B cell (primary cell): ENCODE results near the gene PTCD2. TPM values are rescaled to one million over a fixed set of nuclear protein-coding genes. Genes with fewer than 3 reads are reported as not detected.

Experiments
- ATAC-seq: fragments of 200-7000 bp; cut with Tn5 transposase; one replicate; pipeline ENCODE4 v1.10.0; 2021; ENCODE audit warnings: low read depth, mild to moderate bottlenecking, moderate number of reproducible peaks, moderate library complexity
- CTCF ChIA-PET: fragments of 350-600 bp; sonication (Branson Sonifier 250); formaldehyde crosslinking; loops from one replicate; lab custom pipeline; 2021; ENCODE audit warnings: antibody characterized with exemption, inconsistent platforms; lab: Charles Lee
- POLR2A ChIA-PET: fragments of 350-600 bp; sonication (Branson Sonifier 250); formaldehyde crosslinking; loops from one replicate; lab custom pipeline; 2021; ENCODE audit warnings: antibody characterized with exemption; lab: Charles Lee
- DNase-seq: peaks from one replicate; pipeline ENCODE4 v3.0.0; 2013
- H2AFZ ChIP-seq: 2 replicates; pipeline ENCODE4 v1.6.1; 2012; ENCODE audit warnings: mild to moderate bottlenecking, low read depth, low read length; ENCODE audit not compliant: insufficient read depth, poor library complexity, severe bottlenecking
- H3K27ac ChIP-seq, 2 donors: 1 replicate in 1 of 2; 2 replicates in 1 of 2; pipeline ENCODE4 v1.5.1; 2012 to 2013; ENCODE audit warnings: low read length in 2 of 2, mild to moderate bottlenecking in 2 of 2, moderate library complexity in 1 of 2
- H3K27me3 ChIP-seq, 4 experiments: fragments of 200-600 bp in 1 of 4; sonication (generic) in 1 of 4; replicated peaks in 1 of 4; 1 replicate in 2 of 4; 2 replicates in 2 of 4; pipeline versions ENCODE4 v1.6.1 to v1.7.0; 2013 to 2016; ENCODE audit warnings: low read length in 3 of 4, mild to moderate bottlenecking in 2 of 4, mixed read lengths in 1 of 4, moderate library complexity in 1 of 4; ENCODE audit not compliant: insufficient read depth in 4 of 4, control insufficient read depth in 3 of 4; ENCODE audit errors: control extremely low read depth in 1 of 4
- H3K36me3 ChIP-seq, 2 experiments: replicated peaks in 1 of 2; 1 replicate in 1 of 2; 2 replicates in 1 of 2; pipeline versions ENCODE4 v1.6.1 to v1.7.1; 2013; ENCODE audit warnings: low read length in 1 of 2; ENCODE audit not compliant: insufficient read depth in 2 of 2, control insufficient read depth in 1 of 2; ENCODE audit errors: control extremely low read depth in 1 of 2, extremely low read depth in 1 of 2
- H3K4me1 ChIP-seq, 2 donors: fragments of 200-600 bp in 1 of 2; sonication (generic) in 1 of 2; 1 replicate in 1 of 2; 2 replicates in 1 of 2; pipeline versions ENCODE4 v1.5.1 to v1.6.1; 2013 to 2017; ENCODE audit warnings: low read length in 2 of 2; ENCODE audit not compliant: control insufficient read depth in 2 of 2, insufficient read depth in 2 of 2
- H3K4me2 ChIP-seq: replicated peaks from 2 replicates; pipeline ENCODE3; 2012; ENCODE audit warnings: mild to moderate bottlenecking, low read depth, low read length; ENCODE audit not compliant: poor library complexity, severe bottlenecking
- H3K4me3 ChIP-seq, 5 experiments: fragments of 200-600 bp in 1 of 5; sonication (generic) in 1 of 5; 1 replicate in 3 of 5; 2 replicates in 2 of 5; pipeline versions ENCODE4 v1.5.1 to v1.7.0; 2011 to 2016; ENCODE audit warnings: low read length in 4 of 5, mild to moderate bottlenecking in 4 of 5, low read depth in 2 of 5, control low read depth in 1 of 5, moderate library complexity in 1 of 5; ENCODE audit not compliant: insufficient read depth in 1 of 5; ENCODE audit errors: control extremely low read depth in 1 of 5, extremely low read depth in 1 of 5
- H3K79me2 ChIP-seq: fragments of 200-600 bp; sonication (generic); one replicate; pipeline ENCODE4 v1.6.0; 2016; ENCODE audit warnings: low read length; ENCODE audit not compliant: control insufficient read depth, insufficient read depth
- H3K9ac ChIP-seq: fragments of 200-600 bp; sonication (generic); 2 replicates; pipeline ENCODE4 v1.6.1; 2017; ENCODE audit warnings: mild to moderate bottlenecking, low read length, moderate library complexity
- H3K9me3 ChIP-seq, 3 donors: one replicate each; pipeline versions ENCODE4 v1.6.1 to v1.7.1; 2013; ENCODE audit warnings: low read length in 2 of 3; ENCODE audit not compliant: control insufficient read depth in 2 of 3, insufficient read depth in 1 of 3; ENCODE audit errors: control extremely low read depth in 1 of 3
- H4K20me1 ChIP-seq: 2 replicates; pipeline ENCODE4 v1.6.0; 2012; ENCODE audit warnings: mild to moderate bottlenecking, low read length; ENCODE audit not compliant: insufficient read depth, control insufficient read depth, poor library complexity, severe bottlenecking
- H3K27ac Mint-ChIP-seq: one replicate; pipeline ENCODE4 v1.8.0; 2021; ENCODE audit warnings: mixed read lengths
- H3K27me3 Mint-ChIP-seq: one replicate; pipeline ENCODE4 v1.8.0; 2021; ENCODE audit warnings: mixed read lengths
- H3K4me1 Mint-ChIP-seq: one replicate; pipeline ENCODE4 v1.8.0; 2021; ENCODE audit warnings: mixed read lengths
- H3K4me3 Mint-ChIP-seq: one replicate; pipeline ENCODE4 v1.8.0; 2021; ENCODE audit warnings: mixed read lengths
- H3K9me3 Mint-ChIP-seq: one replicate; pipeline ENCODE4 v1.8.0; 2022; ENCODE audit warnings: mixed read lengths; ENCODE audit not compliant: insufficient read depth
- EZH2 ChIP-seq: IDR thresholded peaks from 2 replicates; pipeline ENCODE4 v1.6.1; 2012; ENCODE audit warnings: borderline replicate concordance, low read depth, mild to moderate bottlenecking, moderate library complexity, low read length; ENCODE audit not compliant: insufficient read depth, poor library complexity, severe bottlenecking
- WGBS: methylation state at CpG from one replicate; pipeline ENCODE4 v1.1.5; 2013; ENCODE audit warnings: missing lambda C conversion rate; ENCODE audit not compliant: insufficient coverage; 5-methylcytosine and 5-hydroxymethylcytosine counted together
- intact Hi-C: fragments of 100-400 bp; cut with micrococcal nuclease; formaldehyde crosslinking; loops from one replicate; pipeline ENCODE4 v1.10.0; 2022
- polyA plus RNA-seq: library from polyadenylated mRNA; depleted of rRNA; stranded (reverse); fragments of >200 nt; gene quantifications from 2 replicates; pipeline ENCODE4 v1.2.3, GENCODE V29; 2012
- total RNA-seq, 2 donors: library from RNA; stranded (reverse); fragments of 120-200 nt in 1 of 2; gene quantifications; 1 replicate in 1 of 2; 2 replicates in 1 of 2; pipeline versions ENCODE4 v1.2.3 to v1.2.4, GENCODE V29; 2013 to 2022
- TF ChIP-seq, protein P1 (sequence below): fragments of 200-600 bp; IDR thresholded peaks from one replicate; pipeline ENCODE4 v1.8.0; 2022; ENCODE audit warnings: antibody characterized with exemption, mild to moderate bottlenecking

PTCD2 gene
- total and polyA plus RNA-seq, 2 donors (not counting 1 experiment from before 2014, with no cell fraction given): 3.7 to 10.5 TPM

DNA sequence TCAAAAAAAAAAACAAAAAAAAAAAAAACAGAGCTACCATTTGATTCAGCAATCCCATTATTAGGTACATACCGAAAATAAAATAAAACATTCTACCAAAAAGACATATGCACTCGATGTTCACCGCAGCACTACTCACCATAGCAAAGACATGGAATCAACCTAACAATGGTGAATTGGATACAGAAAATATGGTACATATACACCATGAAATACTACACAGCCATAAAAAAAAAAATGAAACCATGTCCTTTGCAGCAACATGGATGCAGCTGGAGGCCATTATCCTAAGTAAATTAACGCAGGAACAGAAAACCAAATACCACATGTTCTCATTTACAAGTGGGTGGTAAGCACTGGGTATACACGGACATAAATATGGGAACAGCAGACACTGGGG lies 21.5 kb upstream of the PTCD2 start:
- H3K4me1 Mint-ChIP-seq: peaks cover 81% of the 10 kb centered on the region
- no peak for TF ChIP-seq EZH2
- TF ChIP-seq, protein P1, sequence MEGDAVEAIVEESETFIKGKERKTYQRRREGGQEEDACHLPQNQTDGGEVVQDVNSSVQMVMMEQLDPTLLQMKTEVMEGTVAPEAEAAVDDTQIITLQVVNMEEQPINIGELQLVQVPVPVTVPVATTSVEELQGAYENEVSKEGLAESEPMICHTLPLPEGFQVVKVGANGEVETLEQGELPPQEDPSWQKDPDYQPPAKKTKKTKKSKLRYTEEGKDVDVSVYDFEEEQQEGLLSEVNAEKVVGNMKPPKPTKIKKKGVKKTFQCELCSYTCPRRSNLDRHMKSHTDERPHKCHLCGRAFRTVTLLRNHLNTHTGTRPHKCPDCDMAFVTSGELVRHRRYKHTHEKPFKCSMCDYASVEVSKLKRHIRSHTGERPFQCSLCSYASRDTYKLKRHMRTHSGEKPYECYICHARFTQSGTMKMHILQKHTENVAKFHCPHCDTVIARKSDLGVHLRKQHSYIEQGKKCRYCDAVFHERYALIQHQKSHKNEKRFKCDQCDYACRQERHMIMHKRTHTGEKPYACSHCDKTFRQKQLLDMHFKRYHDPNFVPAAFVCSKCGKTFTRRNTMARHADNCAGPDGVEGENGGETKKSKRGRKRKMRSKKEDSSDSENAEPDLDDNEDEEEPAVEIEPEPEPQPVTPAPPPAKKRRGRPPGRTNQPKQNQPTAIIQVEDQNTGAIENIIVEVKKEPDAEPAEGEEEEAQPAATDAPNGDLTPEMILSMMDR: no peak
- intact Hi-C loops: loop anchor here (1.0 kb wide), 1 partner anchor 10 kb away; no protein-coding TSS in a partner anchor

DNA sequence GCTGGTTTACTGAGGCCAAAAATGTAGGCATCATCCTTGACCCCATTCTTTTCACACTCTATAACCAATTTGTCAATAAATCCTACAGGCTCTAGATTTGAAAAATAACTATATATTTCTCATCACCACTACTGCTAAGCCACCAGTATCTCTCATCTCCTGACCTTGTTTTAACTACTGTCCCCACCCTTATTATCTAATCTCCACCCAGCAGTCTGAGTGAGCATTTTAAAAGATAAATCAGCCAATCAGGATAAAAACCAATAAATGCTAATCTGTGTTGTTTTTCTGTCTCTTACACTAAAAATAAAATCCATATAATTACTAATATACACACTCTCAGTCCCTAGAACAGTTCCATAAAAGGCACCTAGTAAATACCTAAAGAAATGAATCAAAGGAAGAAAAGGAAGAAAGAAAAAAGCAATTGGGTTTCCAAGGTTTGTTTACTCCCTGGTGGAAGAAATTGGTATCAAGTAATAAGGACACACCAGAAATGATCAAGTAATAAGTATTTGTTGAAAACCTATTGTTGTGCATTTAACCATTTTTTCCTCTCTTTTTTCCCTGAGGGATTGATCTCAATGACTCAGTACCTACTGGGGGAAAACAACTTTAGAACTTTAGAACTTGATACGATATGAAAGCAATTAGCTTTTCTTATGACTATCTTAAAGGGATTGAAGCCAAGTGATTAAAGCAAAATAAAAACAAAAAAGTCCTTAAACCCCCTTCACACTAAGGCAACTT lies 19.4 kb upstream of the PTCD2 start:
- POLR2A ChIA-PET: no interaction called here
- CTCF ChIA-PET: interaction anchor here (1.9 kb wide), 1 partner anchor 19 kb away, joined by 8 read pairs; the partner anchor contains the start of genes MRPS27 and PTCD2

More for the DNA sequence above, 21.5 kb upstream of the PTCD2 start:
- ChIA-PET POLR2A (interaction anchor here (1.5 to 2.0 kb wide), 2 partner anchors 9 to 21 kb away, joined by 3 to 9 read pairs; partner anchors contain the start of genes MRPS27 and PTCD2), CTCF (interaction anchor here (0.8 to 4.8 kb wide), 3 partner anchors 10 to 161 kb away, joined by 3 to 21 read pairs (median 4); no protein-coding TSS in a partner anchor)
- H4K20me1 ChIP-seq: no peaks in the 10 kb centered on the region
- no CpG with 5 or more reads among the region's 5 CpGs for WGBS
- H3K9ac ChIP-seq: peak overlapping the region; percentile 31
- peak overlapping the region; percentile 45 for H3K4me2 ChIP-seq
- H3K79me2 ChIP-seq: peaks cover 81% of the 10 kb centered on the region
- Mint-ChIP-seq H3K4me3 (peak overlapping the region; percentile 79), H3K27me3 (no peaks in the 10 kb centered on the region), H3K27ac (peak overlapping the region; percentile 83), H3K9me3 (no peaks in the 10 kb centered on the region)
- peaks cover 55 to 71% of the 10 kb centered on the region in 2 donors for H3K4me1 ChIP-seq
- ATAC-seq (no peak), DNase-seq (no peak)
- H3K9me3 ChIP-seq: no peaks in the 10 kb centered on the region
- H3K36me3 ChIP-seq: peaks cover 0 to 5% of the 10 kb centered on the region in 2 experiments
- H3K4me3 ChIP-seq: peak overlapping the region in 2 of 5 experiments; percentile 36 to 37
- H2AFZ ChIP-seq: no peak overlapping the region
- peak overlapping the region in 1 of 2 donors; percentile 61 for H3K27ac ChIP-seq
- H3K27me3 ChIP-seq: no peaks in the 10 kb centered on the region

More for the DNA sequence above, 19.4 kb upstream of the PTCD2 start:
- Mint-ChIP-seq H3K4me1 (peaks cover 81% of the 10 kb centered on the region), H3K9me3 (no peaks in the 10 kb centered on the region), H3K27ac (peak overlapping the region; percentile 85), H3K4me3 (peak overlapping the region; percentile 73), H3K27me3 (no peaks in the 10 kb centered on the region)
- no CpG with 5 or more reads among the region's 1 CpG for WGBS
- Histone ChIP-seq H3K4me2 (peak overlapping the region; percentile 45), H3K4me3 (no peak overlapping the region), H2AFZ (no peak overlapping the region), H3K36me3 (peaks cover 0 to 3% of the 10 kb centered on the region in 2 experiments), H3K9ac (no peak overlapping the region), H3K27ac (peak overlapping the region in 1 of 2 donors; percentile 38), H3K4me1 (peaks cover 42 to 71% of the 10 kb centered on the region in 2 donors), H3K79me2 (peaks cover 91% of the 10 kb centered on the region), H3K9me3 (no peaks in the 10 kb centered on the region), H4K20me1 (no peaks in the 10 kb centered on the region), H3K27me3 (no peaks in the 10 kb centered on the region)
- ATAC-seq: no peak
- intact Hi-C loops: loop anchor here (10.0 kb wide), 1 partner anchor 846 kb away; the partner anchor contains the start of gene BDP1
- no peak for DNase-seq
- no peak for TF ChIP-seq EZH2
- TF ChIP-seq, protein P1: no peak
